ENCODE results near the gene SEC61A1.

The SEC61A1 gene

GRCh38 chr3:128011140-128011539 lies 41.1 kb upstream of the SEC61A1 start:
- H3K27ac ChIP-seq: peak overlapping the region; percentile 51; the same call in 1 of the 2 replicates
- ChIA-PET CTCF (interaction anchor here (0.6 to 0.8 kb wide), 3 partner anchors 17 to 73 kb away, joined by 3 to 5 read pairs (median 3); no protein-coding TSS in a partner anchor), POLR2A (ENCODE audit: low non-redundant PET) (no interaction called here)
- peak; percentile 71 for DNase-seq (ENCODE audit: low spot score)
- TF ChIP-seq, protein P1, sequence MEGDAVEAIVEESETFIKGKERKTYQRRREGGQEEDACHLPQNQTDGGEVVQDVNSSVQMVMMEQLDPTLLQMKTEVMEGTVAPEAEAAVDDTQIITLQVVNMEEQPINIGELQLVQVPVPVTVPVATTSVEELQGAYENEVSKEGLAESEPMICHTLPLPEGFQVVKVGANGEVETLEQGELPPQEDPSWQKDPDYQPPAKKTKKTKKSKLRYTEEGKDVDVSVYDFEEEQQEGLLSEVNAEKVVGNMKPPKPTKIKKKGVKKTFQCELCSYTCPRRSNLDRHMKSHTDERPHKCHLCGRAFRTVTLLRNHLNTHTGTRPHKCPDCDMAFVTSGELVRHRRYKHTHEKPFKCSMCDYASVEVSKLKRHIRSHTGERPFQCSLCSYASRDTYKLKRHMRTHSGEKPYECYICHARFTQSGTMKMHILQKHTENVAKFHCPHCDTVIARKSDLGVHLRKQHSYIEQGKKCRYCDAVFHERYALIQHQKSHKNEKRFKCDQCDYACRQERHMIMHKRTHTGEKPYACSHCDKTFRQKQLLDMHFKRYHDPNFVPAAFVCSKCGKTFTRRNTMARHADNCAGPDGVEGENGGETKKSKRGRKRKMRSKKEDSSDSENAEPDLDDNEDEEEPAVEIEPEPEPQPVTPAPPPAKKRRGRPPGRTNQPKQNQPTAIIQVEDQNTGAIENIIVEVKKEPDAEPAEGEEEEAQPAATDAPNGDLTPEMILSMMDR (conservative IDR thresholded peaks at IDR 0.05; ENCODE audit: low read depth): 0 out of 2 replicates have a peak, but pooled peaks have one; percentile 12

DNA sequence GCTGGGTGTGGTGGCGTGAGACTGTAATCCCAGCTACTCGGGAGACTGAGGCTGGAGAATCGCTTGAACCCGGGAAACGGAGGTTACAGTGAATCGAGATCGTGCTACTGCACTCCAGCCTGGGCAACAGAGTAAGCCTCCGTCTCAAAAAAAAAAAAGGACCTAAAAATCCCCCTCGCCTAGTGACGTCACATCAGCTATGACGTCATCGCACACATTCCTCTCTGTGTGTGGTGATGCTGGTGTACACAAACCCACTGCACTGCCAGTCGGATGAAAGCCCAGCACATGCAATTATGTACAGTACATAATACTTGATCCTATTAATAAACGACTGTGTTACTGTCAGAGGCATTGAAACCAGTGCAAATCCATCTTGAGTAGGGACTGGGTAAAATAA lies 40.2 kb upstream of the SEC61A1 start:
- CTCF ChIA-PET: interaction anchor here (0.8 kb wide), 1 partner anchor 18 kb away, joined by 3 read pairs; no protein-coding TSS in a partner anchor

DNA sequence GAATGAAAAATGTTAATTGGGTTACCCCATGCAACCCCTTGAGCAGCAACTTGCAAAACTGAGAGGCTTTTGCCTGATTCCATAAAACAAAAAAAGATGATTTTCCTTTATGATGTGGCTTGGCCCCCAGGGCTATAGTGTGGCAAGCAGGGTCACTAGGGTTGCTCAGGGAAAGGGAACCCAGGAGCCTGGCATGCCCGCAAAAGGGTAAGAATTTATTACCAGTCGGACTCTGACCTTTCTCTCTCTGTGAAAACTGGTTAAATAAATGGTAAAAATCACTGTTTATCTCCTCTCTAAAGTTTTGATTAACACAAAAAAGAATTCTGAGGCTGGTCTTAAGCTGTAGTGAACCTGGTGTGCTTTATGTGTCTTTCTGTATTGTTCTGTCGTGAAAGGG lies 37.7 kb upstream of the SEC61A1 start:
- no peak overlapping the region for H3K27ac ChIP-seq
- no peak for DNase-seq (ENCODE audit: low spot score)
- TF ChIP-seq, protein P1 (conservative IDR thresholded peaks at IDR 0.05; ENCODE audit: low read depth): no peak
- POLR2A ChIA-PET (ENCODE audit: low non-redundant PET): no interaction called here
- CTCF ChIA-PET: no interaction called here

More for the DNA sequence above, 40.2 kb upstream of the SEC61A1 start:
- POLR2A ChIA-PET (ENCODE audit: low non-redundant PET): no interaction called here
- DNase-seq (ENCODE audit: low spot score): no peak
- no peak overlapping the region for H3K27ac ChIP-seq
- TF ChIP-seq, protein P1 (conservative IDR thresholded peaks at IDR 0.05; ENCODE audit: low read depth): no peak

DNA sequence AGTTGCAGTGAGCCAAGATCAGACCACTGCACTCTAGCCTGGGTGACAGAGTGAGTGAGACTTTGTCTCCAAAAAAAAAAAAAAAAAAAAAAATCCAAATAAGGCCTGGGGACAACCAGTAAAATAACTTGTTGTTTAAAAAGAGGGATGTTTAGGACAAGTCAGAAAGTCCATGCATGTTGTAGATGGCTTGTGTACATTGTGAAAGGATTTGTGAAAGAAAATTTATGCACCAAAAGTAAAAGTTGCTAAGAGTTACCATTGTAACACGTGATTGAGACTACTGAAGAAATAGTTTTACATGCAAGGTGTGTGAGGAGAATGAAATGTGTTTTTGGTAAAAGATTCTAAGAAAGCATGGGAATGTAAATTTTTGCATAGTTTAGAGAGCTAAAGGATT lies 35.7 kb upstream of the SEC61A1 start:
- CTCF ChIA-PET: no interaction called here
- H3K27ac ChIP-seq: no peak overlapping the region
- POLR2A ChIA-PET (ENCODE audit: low non-redundant PET): no interaction called here
- DNase-seq (ENCODE audit: low spot score): no peak
- TF ChIP-seq, protein P1 (conservative IDR thresholded peaks at IDR 0.05; ENCODE audit: low read depth): no peak

GRCh38 chr3:128021768-128022372 lies 30.4 kb upstream of the SEC61A1 start:
- ChIA-PET POLR2A (ENCODE audit: low non-redundant PET) (no interaction called here), CTCF (no interaction called here)
- peak overlapping the region; percentile 75 for H3K27ac ChIP-seq
- TF ChIP-seq, protein P1 (conservative IDR thresholded peaks at IDR 0.05; ENCODE audit: low read depth): no peak
- no peak for DNase-seq (ENCODE audit: low spot score)

DNA sequence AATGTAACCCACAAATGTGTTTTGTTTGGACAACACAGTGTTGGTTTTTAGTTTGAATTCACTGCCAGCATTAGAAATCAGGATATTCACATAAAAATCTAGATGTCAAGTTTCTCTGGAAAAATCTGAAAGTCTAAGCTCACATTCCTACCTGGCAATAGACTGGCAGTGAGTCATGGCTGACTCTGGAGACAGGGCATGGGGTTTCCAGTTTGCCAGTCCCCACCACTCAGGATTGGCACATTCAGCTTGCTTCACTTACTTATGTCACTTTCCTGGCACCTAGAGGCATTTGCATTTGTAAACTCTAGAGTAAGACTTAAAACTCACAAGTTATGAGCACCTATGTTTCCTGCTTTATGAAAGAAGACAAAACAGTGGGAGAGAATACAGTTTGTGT lies 19.1 kb upstream of the SEC61A1 start:
- POLR2A ChIA-PET (ENCODE audit: low non-redundant PET): no interaction called here
- TF ChIP-seq, protein P1 (conservative IDR thresholded peaks at IDR 0.05; ENCODE audit: low read depth): no peak
- no peak overlapping the region for H3K27ac ChIP-seq
- CTCF ChIA-PET: interaction anchor here (0.6 to 1.0 kb wide), 2 partner anchors 13 to 121 kb away, joined by 5 to 6 read pairs; no protein-coding TSS in a partner anchor
- peak; percentile 29 for DNase-seq (ENCODE audit: low spot score)
